Measurements from ENCODE around the gene ORM2. TPM values are rescaled to one million over a fixed set of nuclear protein-coding genes. Genes with fewer than 3 reads are reported as not detected.
A peak's percentile ranks its signal among the peaks of the same experiment; 100 is the strongest.
"Not testable (repeated sequence)": the region's sequence is repeated elsewhere in the genome, so short reads cannot be mapped to it uniquely, and the experiment has no call there.

ORM2 gene
- polyA plus RNA-seq (ENCODE audit: insufficient read length in 4 of 4) = under 1 TPM in 1 of 4 donors, not detected in 3; 0.35 TPM

DNA sequence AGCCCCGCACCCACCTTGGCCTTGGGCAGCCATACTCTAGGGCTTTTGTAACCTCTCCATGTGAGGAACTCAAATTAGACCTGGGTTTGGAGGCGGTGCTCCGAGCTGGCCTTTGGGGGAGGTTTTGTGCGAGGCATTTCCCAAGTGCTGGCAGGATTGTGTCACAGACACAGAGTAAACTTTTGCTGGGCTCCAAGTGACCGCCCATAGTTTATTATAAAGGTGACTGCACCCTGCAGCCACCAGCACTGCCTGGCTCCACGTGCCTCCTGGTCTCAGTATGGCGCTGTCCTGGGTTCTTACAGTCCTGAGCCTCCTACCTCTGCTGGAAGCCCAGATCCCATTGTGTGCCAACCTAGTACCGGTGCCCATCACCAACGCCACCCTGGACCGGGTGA lies at the start of gene ORM2:
Gene ORM2, plus strand, starts transcription at position 245 of the 398 bp plus-strand sequence. Its CDS starts 36 bp downstream, at position 281.
- DNase-seq (ENCODE audit: low read depth in 4 of 4, low spot score in 3 of 4) = not testable (repeated sequence)

DNA sequence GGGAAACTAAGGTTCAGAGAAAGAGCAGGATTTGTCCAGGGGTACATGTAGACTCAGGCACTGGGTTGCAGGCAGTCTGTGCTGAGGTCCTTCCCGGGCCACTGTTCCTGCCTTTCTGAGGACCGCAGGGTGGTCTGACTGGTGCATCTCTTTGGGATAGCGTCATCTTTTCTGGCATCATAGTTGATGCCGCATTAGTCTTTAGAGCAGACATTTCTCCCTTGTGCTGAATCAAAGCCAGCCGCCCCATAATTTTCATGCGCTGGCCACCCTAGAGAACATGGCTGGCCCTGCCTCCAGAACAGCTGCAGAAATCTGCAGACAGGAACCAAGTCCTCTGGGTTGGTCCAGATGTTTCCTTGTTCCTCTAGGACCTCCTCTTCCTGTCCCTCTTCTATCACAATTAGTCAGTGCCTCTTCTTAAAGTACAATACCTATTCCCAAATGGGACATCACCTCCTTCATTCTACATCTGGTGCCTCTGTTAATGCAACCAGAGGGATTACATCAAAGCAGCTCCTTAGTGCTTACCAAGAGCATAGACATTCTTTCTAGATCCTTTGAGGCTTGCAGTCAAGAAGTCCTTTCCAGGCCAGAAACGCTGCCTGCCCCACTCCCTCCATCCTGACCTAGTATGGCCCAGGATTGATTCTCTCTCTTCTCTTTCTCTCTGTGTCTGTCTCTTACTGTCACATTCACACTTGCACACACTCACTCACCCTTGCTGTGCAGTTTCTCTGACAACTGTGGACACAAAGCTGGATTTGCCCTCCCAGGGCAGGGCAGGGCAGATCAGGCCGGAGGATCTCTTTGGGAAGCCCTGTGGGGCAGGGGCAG lies 48.8 kb upstream of the ORM2 start:
- no peak for DNase-seq (ENCODE audit: low read depth in 4 of 4, low spot score in 3 of 4)

DNA sequence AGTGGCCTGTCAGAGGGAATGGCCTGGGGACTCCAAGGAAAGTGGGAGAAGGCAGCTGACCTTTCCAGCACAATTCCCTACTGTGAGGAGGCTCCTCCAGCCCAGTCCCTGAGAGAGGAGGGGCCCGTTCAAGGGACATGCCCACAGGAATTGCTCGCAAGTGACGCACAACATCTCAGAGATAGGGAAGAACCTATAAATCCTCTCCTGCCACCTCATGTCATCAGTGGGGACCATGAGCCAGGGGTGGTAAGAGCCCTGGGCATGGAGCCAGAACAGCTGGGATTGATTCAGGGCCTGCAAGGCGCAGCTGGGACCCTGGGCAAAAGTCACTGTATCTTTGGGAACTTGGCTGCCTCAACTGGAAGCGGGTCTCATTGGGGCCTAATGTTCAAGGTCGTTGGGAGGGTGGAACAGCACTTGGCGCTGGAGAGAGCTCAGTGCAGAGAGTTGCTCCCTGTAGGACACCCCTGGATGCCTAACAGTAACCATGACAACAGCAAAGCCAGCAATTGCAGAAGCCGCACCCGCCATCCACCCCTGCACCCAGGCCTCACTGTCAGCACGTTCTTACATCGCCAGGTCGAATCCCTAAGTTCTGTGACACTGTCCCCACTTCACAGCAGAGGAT lies 48.1 kb upstream of the ORM2 start:
- no peak for DNase-seq (ENCODE audit: low read depth in 4 of 4, low spot score in 3 of 4)

DNA sequence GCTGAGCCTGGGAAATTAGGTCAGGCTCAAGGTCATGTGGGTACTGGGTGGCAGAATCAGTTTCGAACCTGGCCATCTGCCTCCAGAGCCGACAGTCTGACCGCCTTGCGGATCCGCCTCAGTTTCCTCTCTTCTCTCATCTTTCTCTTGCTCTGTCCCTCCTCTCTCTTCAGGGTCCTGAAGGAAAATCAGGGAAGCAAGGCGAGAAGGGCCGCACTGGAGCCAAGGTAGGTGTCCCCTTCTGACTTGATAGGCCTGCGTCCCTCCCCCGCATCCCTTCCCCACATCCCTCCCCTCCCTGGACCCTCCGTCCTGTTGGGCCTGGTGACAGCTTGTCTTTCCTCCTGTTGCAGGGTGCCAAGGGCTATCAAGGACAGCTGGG lies 47.6 kb upstream of the ORM2 start:
- no peak for DNase-seq (ENCODE audit: low read depth in 4 of 4, low spot score in 3 of 4)

DNA sequence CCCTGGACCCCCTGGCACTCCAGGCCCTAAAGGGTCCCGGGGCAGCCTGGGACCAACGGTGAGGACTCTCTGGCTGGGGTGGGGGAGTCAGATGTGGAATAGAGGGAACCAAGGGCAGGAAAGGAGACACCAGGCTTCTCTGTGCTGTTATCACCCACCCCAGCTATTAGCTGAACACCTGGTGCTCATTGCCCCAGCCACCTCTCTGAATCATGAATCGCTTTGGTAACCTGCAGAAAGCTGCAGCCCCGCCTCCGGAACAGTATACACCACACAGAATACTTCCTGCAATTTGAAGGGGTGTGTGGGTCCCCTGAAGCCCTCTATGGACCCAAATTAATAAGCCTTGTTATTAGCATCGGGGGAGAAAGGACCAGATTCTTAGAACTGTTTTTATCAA lies 47.2 kb upstream of the ORM2 start:
- DNase-seq (ENCODE audit: low read depth in 4 of 4, low spot score in 3 of 4) = no peak

DNA sequence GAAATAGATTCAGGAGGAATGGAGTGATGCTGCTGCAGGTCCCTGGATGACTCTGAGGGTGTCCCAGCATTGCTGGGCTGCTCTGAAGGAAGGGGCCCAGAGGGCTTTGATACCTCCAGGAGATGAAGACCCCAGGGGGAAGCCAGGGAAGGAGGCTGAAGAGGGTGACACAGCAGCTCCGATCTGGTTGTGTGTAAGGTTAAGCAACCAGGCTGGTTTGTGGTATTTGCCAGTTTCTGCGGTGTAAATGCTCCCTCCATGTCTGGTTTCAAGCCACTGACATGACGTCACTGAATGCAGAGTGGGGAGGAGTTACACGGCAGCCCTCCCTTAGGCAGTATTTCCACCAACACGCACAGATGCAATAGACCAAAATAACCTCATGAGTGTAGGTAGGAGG lies 46.7 kb upstream of the ORM2 start:
- DNase-seq (ENCODE audit: low read depth in 4 of 4, low spot score in 3 of 4) = no peak

DNA sequence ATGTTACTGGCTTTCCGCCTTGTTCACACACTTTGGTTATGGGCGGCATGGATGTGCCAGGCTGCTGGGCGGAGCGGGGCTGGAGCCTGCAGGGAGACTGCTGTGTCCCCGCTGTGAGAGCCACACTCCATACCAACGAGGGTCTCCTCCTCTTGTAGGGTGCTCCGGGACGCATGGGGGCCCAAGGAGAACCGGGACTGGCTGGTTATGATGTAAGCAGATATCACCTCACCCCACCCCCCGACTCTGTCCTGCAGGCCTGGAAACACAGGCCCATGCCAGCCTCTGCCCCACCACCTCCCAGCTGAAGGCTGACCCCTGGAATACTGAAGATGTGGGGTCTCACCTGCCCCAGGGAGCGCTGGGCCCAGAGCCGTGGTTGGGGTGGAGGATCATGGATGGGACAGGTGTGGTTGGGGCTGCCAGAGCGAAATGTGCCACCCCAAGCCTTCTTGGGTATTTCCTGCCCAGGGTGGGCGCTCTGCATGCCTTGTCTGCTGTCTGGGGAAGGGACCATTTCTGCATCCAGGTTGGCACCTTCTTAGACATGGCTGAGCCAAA lies 46.0 kb upstream of the ORM2 start:
- no peak for DNase-seq (ENCODE audit: low read depth in 4 of 4, low spot score in 3 of 4)

DNA sequence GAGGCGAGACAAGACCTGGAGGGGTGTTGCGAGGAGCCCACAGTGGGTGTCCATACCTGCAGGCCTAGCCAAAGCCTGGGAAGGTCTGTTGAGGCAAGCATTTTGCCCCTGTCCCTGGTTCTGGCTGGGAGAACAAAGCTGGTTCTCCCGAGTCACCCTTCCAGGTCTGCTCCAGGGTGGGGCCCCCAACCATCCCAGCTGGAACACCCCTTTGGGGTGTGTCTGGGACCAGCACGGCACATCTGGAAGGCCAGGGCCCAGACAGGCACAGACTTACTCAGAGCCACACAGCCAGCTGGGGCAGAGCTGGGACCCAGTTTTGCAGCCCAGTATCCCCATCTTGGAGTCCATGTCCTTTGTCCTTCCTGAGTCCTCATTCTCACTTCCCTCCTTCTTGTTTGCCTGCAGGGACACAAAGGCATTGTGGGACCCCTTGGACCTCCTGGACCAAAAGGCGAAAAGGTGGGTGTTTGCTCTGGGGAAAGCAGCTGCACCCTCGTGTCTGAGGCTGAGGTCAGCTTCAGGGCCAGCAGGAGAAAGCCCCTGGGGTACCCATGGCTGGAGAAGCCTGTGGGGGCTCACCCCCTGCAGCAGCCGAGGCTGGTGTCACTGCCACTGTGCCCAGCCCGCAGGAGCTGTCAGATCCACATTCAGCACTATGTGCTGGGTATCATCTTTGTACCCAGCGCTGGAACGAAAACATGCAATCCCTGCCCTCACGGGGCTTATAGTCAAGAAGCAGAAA lies 45.2 kb upstream of the ORM2 start:
- DNase-seq (ENCODE audit: low read depth in 4 of 4, low spot score in 3 of 4) = no peak

DNA sequence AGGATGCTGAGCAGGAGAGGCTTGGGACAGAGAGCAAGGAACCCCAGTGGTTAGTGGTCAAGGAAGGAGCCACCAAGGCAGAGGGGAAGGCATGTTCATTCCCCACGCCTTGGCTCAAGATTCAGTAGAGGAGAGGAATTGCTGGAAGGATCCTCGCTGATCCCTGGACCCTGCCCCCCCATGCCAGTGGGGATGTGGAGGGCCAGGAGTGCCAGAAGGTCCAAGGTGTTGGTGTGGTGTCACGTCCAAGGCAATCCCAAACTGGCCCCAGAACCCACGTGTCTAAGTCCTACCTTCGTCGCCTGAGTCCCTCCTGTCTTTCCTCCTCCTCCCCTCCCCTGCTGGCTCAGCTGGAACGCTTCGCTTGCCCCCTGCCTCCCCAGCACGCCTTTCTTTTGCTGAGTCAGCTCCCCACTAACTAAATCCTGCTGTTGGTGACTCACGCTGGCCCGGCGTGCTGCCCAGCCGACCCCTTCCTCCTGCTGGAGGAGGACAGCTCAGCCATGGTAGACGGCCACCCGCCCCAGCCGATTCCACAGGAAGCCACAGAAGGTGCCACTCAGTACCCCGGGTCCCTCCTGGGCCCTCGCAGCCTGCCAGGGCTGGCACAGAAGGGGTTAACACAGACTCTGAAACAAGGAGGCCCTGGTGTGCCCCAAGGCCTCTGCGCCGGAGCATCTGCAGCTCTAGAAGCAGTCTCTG lies 44.4 kb upstream of the ORM2 start:
- peak in 2 of 4 donors; percentile 45 to 50 for DNase-seq (ENCODE audit: low read depth in 4 of 4, low spot score in 3 of 4)

DNA sequence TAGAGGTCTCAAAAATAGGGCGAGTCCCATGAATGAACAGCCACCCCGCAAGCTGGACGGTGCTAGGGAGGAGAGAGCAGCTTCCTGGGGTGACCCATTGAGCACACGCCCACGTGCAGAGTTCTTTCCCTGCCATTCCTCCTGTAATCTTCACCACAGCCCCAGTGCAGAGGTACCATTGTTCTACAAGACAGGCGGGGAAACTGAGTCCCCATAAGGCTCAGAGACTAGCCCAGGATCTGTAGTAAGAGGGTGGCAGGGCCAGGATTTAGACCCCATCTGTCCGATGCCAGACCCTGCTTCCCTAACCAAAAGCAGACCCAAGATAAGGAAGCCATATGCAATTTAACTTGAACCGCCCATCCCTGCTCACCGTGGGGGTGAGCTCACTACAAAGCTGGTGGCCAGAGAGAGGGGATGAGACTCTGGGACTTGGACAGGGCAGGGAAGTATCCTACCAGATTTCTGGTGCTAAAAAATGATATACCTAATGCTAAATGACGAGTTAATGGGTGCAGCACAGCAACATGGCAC lies 43.5 kb upstream of the ORM2 start:
- no peak for DNase-seq (ENCODE audit: low read depth in 4 of 4, low spot score in 3 of 4)

DNA sequence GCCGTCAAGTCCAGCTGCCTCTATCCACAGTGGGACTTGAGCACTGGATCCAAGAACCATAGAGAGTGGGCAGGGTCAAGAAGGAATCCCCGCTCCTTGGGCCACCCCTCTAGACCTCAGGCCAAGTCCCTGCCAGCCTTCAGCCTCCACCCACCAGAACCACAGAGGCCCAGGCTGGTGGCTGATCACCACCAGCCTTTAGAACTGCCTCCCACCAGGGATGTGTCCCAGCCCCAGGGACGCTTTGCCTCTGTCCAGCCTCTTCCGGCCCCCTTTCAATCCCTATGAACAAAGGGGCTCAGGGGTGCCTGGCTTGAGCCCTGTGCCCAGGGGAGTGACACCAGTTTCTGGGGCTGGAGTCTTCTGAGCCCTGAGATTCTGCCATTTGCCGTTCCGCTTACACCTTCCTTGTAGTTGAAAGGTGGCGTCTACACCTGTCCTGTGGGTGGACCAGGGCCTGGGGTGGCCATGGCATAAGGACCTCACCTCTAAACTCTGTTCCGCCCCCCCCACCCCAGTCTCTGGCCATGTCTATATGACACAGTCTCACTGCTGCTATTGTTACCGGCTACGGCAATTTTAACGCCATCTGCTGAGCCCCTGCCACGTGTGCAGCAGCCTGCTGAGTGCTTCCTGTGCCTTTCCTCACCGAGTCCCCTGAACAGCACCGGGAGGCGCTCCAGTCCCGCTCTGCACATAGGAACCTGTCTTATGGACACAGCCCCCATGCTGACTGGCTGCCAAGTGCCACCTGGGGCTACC lies 42.5 kb upstream of the ORM2 start:
- no peak for DNase-seq (ENCODE audit: low read depth in 4 of 4, low spot score in 3 of 4)

DNA sequence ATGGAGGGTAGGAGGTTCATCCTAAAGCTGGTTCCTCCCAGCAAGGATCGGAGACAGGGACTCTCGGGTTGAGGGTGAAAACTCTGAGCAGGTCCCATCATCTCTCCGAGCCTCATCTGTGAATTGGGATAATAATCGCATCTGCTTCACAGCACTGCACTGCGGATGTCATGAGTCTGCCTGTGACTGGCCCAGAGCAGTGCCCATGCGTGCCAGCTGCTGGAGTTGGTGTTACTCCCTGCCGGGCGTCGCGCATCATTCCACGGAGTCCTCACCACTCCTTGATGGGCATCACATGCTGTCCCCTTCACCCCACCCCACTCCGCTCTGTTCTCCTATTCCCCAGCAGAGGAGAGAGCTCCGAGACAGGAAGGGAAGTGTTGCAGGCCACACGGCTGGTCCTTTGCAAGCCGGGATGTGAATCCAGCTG lies 41.9 kb upstream of the ORM2 start:
- no peak for DNase-seq (ENCODE audit: low read depth in 4 of 4, low spot score in 3 of 4)

DNA sequence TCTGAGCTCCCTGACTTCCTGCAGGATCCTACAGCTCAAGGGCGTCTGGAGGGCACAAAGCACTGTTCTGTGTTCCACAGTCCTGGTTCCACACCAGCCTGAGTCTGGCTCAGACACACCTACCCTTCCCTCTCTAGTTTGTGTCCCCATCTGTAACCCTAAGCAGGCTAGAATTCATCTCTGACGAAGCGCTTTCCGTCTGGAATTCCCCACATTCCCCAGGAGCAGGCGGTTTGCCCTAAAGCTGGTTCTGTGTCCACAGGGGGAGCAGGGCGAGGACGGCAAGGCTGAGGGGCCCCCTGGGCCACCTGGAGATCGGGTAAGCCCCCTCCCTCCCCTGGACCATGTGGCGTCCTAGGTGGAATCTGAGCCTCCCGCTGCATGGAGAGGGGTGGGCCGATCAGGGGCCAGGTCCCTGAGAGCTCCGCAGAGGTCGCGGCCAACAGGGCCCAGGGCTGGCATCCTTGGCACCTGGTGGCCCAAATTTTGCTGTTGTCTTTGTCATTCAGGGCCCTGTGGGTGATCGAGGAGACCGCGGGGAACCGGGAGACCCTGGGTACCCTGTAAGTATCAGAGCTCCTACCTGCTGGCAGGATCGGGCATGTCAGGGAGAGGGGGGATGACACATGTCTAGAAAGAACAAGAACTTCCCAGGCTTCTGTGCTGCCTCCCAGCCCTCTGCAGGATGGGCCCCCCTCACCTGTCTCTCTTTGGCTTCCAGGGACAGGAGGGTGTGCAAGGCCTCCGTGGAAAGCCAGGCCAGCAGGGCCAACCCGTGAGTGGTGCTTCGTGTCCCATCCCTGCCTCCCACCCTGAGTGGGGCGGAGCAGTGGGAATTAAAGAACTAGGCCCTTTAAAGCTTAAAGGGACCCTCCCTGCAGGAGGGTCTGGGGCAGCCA lies 41.2 kb upstream of the ORM2 start:
- peak in 1 of 4 donors; percentile 32 for DNase-seq (ENCODE audit: low read depth in 4 of 4, low spot score in 3 of 4)

DNA sequence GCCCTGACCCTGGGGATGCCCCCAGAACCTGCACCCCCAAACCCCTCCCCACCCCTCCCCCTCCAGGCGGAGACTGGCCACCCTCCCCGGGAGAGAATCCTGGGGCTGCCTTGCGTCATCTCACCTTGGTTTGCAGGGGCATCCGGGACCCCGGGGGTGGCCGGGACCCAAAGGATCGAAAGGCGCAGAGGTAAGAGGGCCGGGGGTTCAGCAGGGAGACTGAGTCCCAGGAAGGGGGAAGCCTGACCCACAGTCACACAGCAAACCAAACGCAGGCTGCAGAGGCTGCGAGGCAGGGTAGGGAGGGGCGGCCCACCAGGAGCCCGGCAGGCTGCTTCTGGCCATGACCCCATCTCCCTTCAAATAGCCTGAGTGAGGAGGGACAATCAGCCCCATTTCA lies 40.6 kb upstream of the ORM2 start:
- DNase-seq (ENCODE audit: low read depth in 4 of 4, low spot score in 3 of 4) = no peak

DNA sequence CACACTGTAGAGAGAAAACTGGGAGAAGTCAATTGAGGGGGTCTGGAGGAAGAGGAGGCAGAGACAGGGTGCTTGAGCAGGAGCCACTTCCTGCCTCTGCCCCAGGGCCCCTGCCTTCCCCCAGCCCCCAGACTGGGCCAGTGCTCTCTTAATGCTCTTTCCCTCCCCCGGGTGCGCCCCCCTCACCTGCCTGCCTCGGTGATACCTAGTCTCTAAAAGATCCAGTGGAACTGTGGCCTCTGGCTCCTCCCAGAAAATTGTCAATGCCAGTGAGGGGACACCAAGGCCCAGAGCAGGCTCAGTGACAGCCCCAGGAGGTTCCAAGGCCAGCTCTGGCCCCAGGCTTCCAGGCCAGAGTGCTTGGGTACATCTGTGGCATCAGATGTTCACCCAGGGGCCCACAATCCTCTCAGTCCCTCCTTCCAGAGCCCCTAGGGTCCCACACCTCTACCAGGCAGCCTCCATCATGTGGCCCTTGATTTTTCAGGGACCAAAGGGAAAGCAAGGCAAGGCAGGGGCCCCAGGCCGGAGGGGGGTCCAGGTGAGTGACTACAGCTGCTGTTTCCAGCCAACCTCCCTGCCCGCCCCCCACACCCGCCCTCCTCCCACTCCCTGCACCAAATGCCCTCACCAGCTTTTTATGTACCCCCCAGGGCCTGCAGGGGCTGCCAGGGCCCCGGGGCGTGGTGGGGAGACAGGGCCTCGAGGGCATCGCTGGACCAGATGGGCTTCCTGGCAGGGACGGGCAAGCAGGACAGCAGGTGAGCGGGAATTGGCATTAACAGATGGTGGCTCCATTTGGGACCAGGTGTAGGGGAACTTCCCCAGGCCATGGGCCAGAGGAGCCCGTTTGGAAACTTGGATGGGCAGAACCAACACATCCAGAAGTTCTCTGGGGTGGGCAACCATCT lies 39.8 kb upstream of the ORM2 start:
- no peak for DNase-seq (ENCODE audit: low read depth in 4 of 4, low spot score in 3 of 4)

DNA sequence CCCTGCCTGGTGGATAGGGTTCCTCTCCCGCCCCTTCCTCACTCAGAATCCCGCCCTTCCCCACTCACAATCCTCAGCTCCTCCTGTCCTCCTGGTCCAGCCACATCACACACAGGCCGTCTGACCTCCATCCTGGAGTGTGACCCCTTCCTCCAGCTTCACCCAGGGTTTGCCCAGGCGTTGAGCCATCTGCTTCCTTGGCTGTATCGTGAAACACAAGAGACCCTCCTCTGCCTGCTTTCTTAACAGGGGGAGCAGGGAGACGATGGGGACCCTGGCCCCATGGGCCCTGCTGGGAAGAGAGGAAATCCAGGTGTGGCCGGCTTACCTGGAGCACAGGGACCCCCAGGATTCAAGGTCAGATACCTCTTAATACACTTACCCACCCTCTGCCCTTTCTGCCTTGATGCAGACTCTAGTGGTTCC lies 39.1 kb upstream of the ORM2 start:
- no peak for DNase-seq (ENCODE audit: low read depth in 4 of 4, low spot score in 3 of 4)

DNA sequence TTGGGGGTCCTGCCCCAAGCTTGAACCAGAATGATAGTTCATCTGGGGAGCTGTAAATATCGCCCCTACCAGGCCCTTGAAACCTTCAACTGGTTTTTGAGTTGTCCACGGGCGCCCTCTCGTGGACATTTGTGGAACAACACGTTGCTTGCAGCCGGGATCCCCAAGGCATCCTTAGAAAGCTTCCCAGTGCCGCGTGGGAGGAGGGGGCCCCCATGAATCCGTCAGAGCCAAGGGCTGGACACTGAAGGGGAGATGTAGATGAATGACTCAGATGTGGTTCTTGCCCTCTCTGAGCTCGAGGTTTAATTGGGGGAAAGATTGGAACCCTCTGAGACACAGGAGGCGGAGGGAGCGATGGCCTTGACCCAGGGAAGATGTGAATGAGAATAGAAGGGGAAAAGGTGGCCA lies 38.6 kb upstream of the ORM2 start:
- DNase-seq (ENCODE audit: low read depth in 4 of 4, low spot score in 3 of 4) = peak in 1 of 4 donors; percentile 36
